SK-N-SH treated with all-trans-retinoic acid at 6 μM for 48 hours (cell line): Measurements from ENCODE around the gene PSPH.

Experiments
- ATAC-seq: fragments of 200-7000 bp; cut with Tn5 transposase; 3 replicates; pipeline ENCODE4 v1.9.1; 2020; ENCODE audit warnings: mild to moderate bottlenecking, moderate library complexity
- ARNTL ChIP-seq: fragments of 450-650 bp; formaldehyde crosslinking; IDR thresholded peaks from 2 replicates; pipeline ENCODE4 v1.5.0; 2020; ENCODE audit warnings: low read depth, mild to moderate bottlenecking, moderate library complexity, borderline replicate concordance
- ESRRG ChIP-seq: fragments of 250-450 bp; sonication (Bioruptor Pico); IDR thresholded peaks from 2 replicates; pipeline ENCODE4 v1.6.1; 2021; ENCODE audit warnings: mild to moderate bottlenecking
- GLIS3 ChIP-seq: fragments of 250-450 bp; sonication (Bioruptor Pico); IDR thresholded peaks from 2 replicates; pipeline ENCODE4 v1.5.0; 2020; ENCODE audit warnings: mild to moderate bottlenecking, moderate library complexity
- ISL1 ChIP-seq: fragments of 250-450 bp; sonication (Bioruptor Pico); IDR thresholded peaks from 2 replicates; pipeline ENCODE4 v2.1.2; 2022; ENCODE audit warnings: mild to moderate bottlenecking, moderate library complexity
- OSR1 ChIP-seq: fragments of 250-450 bp; sonication (Bioruptor Pico); IDR thresholded peaks from 2 replicates; pipeline ENCODE4 v1.8.0; 2022; ENCODE audit warnings: moderate library complexity, mild to moderate bottlenecking, inconsistent platforms
- PPARA ChIP-seq: fragments of 250-450 bp; sonication (Bioruptor Pico); IDR thresholded peaks from 2 replicates; pipeline ENCODE4 v1.5.0; 2020; ENCODE audit warnings: mild to moderate bottlenecking, borderline replicate concordance
- RARB ChIP-seq: fragments of 250-450 bp; sonication (Bioruptor Pico); IDR thresholded peaks from 2 replicates; pipeline ENCODE4 v1.8.0; 2021; ENCODE audit warnings: mild to moderate bottlenecking, moderate library complexity
- SNAI2 ChIP-seq: fragments of 250-450 bp; sonication (Bioruptor Pico); IDR thresholded peaks from 2 replicates; pipeline ENCODE4 v1.5.0; 2020; ENCODE audit warnings: mild to moderate bottlenecking, moderate library complexity
- TOX ChIP-seq: fragments of 250-450 bp; sonication (Bioruptor Pico); IDR thresholded peaks from 2 replicates; pipeline ENCODE4 v1.8.0; 2021; ENCODE audit warnings: mild to moderate bottlenecking, moderate library complexity, borderline replicate concordance
- ZNF565 ChIP-seq: fragments of 450-650 bp; formaldehyde crosslinking; conservative IDR thresholded peaks from 2 replicates; pipeline ENCODE4 v1.5.0; 2020; ENCODE audit warnings: low read depth, mild to moderate bottlenecking, moderate library complexity
- TF ChIP-seq, protein P1 (sequence below): fragments of 250-450 bp; sonication (Bioruptor Pico); IDR thresholded peaks from 2 replicates; pipeline ENCODE4 v1.8.0; 2020; ENCODE audit warnings: mild to moderate bottlenecking, moderate library complexity, borderline replicate concordance
- TF ChIP-seq, protein P2 (sequence below): fragments of 250-450 bp; sonication (Bioruptor Pico); IDR thresholded peaks from 2 replicates; pipeline ENCODE4 v1.8.0; 2021; ENCODE audit warnings: low read depth, mild to moderate bottlenecking, moderate library complexity, borderline replicate concordance
- TF ChIP-seq, protein P3 (sequence below): fragments of 250-450 bp; sonication (Bioruptor Pico); IDR thresholded peaks from 2 replicates; pipeline ENCODE4 v1.5.1; 2021; ENCODE audit warnings: mild to moderate bottlenecking, moderate library complexity
- TF ChIP-seq, protein P4 (sequence below): fragments of 250-450 bp; sonication (Bioruptor Pico); IDR thresholded peaks from 2 replicates; pipeline ENCODE4 v1.5.0; 2020; ENCODE audit warnings: mild to moderate bottlenecking, moderate library complexity

PSPH gene

DNA sequence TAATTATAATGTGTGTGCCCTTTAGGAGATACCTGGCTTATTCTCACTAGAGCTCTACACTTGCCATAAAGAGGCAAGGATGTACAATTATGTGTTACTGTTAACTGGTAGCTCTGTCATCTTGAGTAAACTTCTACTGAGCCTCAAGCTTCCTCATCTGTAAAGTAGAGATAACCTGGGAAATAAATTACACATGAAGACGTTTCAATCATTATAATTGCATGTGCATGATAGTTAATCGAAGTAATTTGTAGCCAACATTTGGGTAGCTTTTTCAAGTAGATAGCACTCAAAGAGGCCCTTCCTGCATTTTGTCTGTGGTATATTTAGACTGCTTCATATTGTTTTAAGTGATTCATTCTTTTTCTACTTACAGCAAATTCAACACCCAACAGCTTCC, 2.7 kb upstream of the PSPH start:
- no peak for ATAC-seq
- no peak for TF ChIP-seq PPARA
- TF ChIP-seq ESRRG (CRISPR knock-in tag) = no peak
- no peak for TF ChIP-seq RARB (CRISPR knock-in tag)
- TF ChIP-seq, protein P1, sequence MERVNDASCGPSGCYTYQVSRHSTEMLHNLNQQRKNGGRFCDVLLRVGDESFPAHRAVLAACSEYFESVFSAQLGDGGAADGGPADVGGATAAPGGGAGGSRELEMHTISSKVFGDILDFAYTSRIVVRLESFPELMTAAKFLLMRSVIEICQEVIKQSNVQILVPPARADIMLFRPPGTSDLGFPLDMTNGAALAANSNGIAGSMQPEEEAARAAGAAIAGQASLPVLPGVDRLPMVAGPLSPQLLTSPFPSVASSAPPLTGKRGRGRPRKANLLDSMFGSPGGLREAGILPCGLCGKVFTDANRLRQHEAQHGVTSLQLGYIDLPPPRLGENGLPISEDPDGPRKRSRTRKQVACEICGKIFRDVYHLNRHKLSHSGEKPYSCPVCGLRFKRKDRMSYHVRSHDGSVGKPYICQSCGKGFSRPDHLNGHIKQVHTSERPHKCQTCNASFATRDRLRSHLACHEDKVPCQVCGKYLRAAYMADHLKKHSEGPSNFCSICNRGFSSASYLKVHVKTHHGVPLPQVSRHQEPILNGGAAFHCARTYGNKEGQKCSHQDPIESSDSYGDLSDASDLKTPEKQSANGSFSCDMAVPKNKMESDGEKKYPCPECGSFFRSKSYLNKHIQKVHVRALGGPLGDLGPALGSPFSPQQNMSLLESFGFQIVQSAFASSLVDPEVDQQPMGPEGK (CRISPR knock-in tag) = no peak
- TF ChIP-seq, protein P2, sequence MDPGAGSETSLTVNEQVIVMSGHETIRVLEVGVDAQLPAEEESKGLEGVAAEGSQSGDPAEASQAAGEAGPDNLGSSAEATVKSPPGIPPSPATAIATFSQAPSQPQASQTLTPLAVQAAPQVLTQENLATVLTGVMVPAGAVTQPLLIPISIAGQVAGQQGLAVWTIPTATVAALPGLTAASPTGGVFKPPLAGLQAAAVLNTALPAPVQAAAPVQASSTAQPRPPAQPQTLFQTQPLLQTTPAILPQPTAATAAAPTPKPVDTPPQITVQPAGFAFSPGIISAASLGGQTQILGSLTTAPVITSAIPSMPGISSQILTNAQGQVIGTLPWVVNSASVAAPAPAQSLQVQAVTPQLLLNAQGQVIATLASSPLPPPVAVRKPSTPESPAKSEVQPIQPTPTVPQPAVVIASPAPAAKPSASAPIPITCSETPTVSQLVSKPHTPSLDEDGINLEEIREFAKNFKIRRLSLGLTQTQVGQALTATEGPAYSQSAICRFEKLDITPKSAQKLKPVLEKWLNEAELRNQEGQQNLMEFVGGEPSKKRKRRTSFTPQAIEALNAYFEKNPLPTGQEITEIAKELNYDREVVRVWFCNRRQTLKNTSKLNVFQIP (CRISPR knock-in tag) = no peak
- TF ChIP-seq SNAI2 (CRISPR knock-in tag) = no peak
- no peak for TF ChIP-seq ZNF565 (CRISPR knock-in tag)
- TF ChIP-seq TOX = no peak
- TF ChIP-seq, all 23 proteins: peak for 0

DNA sequence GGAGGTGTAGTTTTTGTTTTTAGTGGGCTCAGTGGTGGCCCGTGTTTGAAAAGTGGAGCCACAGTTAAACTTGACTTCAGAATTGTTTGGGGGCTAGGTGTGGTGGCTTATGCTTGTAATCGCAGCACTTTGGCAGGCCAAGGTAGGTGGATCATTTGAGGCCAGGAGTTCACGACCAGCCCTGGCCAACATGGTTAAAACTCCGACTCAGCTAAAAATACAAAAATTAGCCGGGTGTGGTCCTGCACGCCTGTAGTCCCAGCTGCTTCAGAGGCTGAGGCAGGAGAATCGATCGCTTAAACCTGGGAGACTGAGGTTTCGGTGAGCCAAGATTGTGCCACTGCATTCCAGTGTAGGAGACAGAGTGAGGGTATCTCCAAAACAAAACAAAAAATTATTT, 2.1 kb upstream of the PSPH start:
- ATAC-seq = no peak
- TF ChIP-seq SNAI2 (CRISPR knock-in tag) (no peak), ZNF565 (CRISPR knock-in tag) (no peak), ARNTL (no peak), GLIS3 (CRISPR knock-in tag) (no peak), ESRRG (CRISPR knock-in tag) (no peak), RARB (CRISPR knock-in tag) (no peak), PPARA (no peak), OSR1 (CRISPR knock-in tag) (no peak), ISL1 (CRISPR knock-in tag) (no peak)
- TF ChIP-seq, protein P2 (CRISPR knock-in tag) = no peak
- TF ChIP-seq, protein P1 (CRISPR knock-in tag) = no peak
- TF ChIP-seq, protein P3, sequence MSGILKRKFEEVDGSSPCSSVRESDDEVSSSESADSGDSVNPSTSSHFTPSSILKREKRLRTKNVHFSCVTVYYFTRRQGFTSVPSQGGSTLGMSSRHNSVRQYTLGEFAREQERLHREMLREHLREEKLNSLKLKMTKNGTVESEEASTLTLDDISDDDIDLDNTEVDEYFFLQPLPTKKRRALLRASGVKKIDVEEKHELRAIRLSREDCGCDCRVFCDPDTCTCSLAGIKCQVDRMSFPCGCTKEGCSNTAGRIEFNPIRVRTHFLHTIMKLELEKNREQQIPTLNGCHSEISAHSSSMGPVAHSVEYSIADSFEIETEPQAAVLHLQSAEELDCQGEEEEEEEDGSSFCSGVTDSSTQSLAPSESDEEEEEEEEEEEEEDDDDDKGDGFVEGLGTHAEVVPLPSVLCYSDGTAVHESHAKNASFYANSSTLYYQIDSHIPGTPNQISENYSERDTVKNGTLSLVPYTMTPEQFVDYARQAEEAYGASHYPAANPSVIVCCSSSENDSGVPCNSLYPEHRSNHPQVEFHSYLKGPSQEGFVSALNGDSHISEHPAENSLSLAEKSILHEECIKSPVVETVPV (CRISPR knock-in tag) = no peak
- TF ChIP-seq, protein P4, sequence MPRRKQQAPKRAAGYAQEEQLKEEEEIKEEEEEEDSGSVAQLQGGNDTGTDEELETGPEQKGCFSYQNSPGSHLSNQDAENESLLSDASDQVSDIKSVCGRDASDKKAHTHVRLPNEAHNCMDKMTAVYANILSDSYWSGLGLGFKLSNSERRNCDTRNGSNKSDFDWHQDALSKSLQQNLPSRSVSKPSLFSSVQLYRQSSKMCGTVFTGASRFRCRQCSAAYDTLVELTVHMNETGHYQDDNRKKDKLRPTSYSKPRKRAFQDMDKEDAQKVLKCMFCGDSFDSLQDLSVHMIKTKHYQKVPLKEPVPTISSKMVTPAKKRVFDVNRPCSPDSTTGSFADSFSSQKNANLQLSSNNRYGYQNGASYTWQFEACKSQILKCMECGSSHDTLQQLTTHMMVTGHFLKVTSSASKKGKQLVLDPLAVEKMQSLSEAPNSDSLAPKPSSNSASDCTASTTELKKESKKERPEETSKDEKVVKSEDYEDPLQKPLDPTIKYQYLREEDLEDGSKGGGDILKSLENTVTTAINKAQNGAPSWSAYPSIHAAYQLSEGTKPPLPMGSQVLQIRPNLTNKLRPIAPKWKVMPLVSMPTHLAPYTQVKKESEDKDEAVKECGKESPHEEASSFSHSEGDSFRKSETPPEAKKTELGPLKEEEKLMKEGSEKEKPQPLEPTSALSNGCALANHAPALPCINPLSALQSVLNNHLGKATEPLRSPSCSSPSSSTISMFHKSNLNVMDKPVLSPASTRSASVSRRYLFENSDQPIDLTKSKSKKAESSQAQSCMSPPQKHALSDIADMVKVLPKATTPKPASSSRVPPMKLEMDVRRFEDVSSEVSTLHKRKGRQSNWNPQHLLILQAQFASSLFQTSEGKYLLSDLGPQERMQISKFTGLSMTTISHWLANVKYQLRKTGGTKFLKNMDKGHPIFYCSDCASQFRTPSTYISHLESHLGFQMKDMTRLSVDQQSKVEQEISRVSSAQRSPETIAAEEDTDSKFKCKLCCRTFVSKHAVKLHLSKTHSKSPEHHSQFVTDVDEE = no peak

DNA sequence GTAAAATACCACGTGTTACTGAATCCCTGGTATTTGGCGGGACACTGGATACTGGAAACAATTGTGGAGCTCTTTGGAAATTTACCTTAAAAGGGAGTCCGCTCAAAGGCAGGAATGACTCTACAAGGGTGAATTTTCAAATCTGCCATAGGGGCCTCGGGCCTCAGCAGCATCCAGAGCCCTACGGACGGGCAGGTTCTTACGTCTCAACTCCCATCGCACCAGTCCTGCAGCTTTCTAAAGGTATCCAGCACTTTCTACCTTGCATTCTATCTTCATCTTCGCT, 248 bp downstream of the PSPH start:
- peak; percentile 1; the same call in 2 of the 3 replicates for ATAC-seq
- TF ChIP-seq PPARA (no peak), SNAI2 (CRISPR knock-in tag) (0 out of 2 replicates have a peak, but pooled peaks have one; percentile 19)

DNA sequence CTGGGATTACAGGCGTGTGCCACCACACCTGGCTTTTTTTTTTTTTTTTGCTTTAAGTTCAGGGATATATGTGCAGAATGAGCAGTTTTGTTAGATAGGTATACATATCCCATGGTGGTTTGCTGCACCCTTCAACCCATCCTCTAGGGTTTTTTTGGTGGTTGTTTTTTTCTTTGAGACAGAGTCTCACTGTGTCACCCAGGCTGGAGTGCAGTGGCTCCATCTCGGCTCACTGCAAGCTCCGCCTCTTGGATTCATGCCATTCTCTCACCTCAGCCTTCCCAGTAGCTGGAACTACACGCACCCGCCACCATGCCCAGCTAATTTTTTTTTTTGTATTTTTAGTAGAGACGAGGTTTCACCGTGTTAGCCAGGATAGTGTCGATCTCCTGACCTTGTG, 2.5 kb downstream of the PSPH start:
- peak; percentile 3; the same call in 2 of the 3 replicates for ATAC-seq
